ENCODE results near the gene KLF9.

GRCh38 chr9:70389188-70389587 lies 25.3 kb downstream of the KLF9 start:
- TF ChIP-seq CTCF (optimal IDR thresholded peaks at IDR 0.05 in 1 of 3, IDR thresholded peaks at IDR 0.05 in 1 of 3, conservative IDR thresholded peaks at IDR 0.05 in 1 of 3; ENCODE audit: extremely low read depth in 1 of 3, insufficient read depth in 2 of 3, low read length in 3 of 3) (no peak), EZH2 (IDR thresholded peaks at IDR 0.05; ENCODE audit: low read length) (no peak)

Data from keratinocyte (primary cell).